Measurements from ENCODE around the gene RANBP17. TPM values are rescaled to one million over a fixed set of nuclear protein-coding genes. Genes with fewer than 3 reads are reported as not detected.

Gene RANBP17
- total RNA-seq, 2 donors from 2014 or later: 5.4 to 19.8 TPM

DNA sequence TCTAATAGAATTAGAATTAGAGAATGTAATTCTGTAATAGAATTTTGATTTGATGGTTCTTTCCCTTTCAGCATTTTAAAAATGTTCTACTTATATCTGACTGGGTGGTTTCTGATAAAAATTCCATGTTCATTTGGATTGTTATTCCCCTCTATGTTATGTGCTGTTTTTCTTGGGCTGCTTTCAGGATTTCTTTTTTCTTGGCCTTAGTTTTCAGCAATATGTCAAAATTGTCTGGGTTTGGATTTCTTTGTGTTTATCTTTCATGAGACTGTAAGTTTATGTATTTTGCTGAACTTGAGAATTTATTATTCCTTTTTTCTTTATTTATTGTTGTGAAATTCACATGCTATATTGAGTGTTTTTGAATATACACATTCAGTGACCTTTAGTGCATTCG is 189.1 kb downstream of the RANBP17 start:
- Histone ChIP-seq H3K4me3 (no peak overlapping the region), H3K9me3 (no peaks in the 10 kb centered on the region), H3K27ac (no peak overlapping the region), H3K27me3 (replicated peaks; ENCODE audit: insufficient read depth) (no peaks in the 10 kb centered on the region), H3K36me3 (no peaks in the 10 kb centered on the region), H3K4me1 (replicated peaks) (no peaks in the 10 kb centered on the region)
- intact Hi-C loops (cut with DNase I): no loop called here
- TF ChIP-seq, protein P1, sequence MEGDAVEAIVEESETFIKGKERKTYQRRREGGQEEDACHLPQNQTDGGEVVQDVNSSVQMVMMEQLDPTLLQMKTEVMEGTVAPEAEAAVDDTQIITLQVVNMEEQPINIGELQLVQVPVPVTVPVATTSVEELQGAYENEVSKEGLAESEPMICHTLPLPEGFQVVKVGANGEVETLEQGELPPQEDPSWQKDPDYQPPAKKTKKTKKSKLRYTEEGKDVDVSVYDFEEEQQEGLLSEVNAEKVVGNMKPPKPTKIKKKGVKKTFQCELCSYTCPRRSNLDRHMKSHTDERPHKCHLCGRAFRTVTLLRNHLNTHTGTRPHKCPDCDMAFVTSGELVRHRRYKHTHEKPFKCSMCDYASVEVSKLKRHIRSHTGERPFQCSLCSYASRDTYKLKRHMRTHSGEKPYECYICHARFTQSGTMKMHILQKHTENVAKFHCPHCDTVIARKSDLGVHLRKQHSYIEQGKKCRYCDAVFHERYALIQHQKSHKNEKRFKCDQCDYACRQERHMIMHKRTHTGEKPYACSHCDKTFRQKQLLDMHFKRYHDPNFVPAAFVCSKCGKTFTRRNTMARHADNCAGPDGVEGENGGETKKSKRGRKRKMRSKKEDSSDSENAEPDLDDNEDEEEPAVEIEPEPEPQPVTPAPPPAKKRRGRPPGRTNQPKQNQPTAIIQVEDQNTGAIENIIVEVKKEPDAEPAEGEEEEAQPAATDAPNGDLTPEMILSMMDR (IDR thresholded peaks at IDR 0.05): no peak
- no peak for TF ChIP-seq POLR2A (IDR thresholded peaks at IDR 0.05)
- TF ChIP-seq POLR2AphosphoS5 (IDR thresholded peaks at IDR 0.05): no peak
- 89% methylated on average over 1 of the region's 1 CpG for WGBS
- DNase-seq (ENCODE audit: low spot score): no peak

DNA sequence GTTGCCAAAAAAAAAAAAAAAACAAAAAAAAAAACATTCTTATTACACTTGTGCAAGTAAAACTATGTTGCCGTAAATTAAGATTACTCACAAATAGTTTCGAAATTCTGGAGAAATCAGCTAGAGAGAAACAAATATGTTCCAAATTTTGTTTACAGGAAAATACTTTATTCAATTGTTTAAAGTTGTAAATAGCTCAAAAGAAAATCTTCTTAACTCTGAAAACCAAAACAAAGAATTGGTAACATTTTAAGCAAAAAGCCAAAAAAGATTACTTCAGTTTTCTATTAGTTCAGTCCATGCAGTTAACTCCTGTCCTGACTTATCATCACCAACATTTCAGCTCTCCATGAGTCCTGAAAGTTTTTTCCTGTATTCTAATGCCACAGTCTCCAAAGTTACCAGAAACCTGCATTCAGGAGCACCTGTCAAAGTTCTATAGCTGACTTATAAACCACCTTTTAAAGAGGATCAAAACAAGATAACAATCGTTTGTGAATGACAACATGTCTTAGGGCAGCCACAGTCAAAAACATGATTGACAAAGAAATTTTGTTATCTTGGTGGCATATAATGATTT is 194.1 kb downstream of the RANBP17 start:
- Histone ChIP-seq H3K4me1 (replicated peaks) (no peaks in the 10 kb centered on the region), H3K4me3 (no peak overlapping the region), H3K36me3 (no peaks in the 10 kb centered on the region), H3K9me3 (no peaks in the 10 kb centered on the region), H3K27ac (no peak overlapping the region), H3K27me3 (replicated peaks; ENCODE audit: insufficient read depth) (no peaks in the 10 kb centered on the region)
- no peak for DNase-seq (ENCODE audit: low spot score)
- over 99% methylated on average over 3 of the region's 3 CpGs for WGBS
- TF ChIP-seq POLR2A (IDR thresholded peaks at IDR 0.05) (no peak), POLR2AphosphoS5 (IDR thresholded peaks at IDR 0.05) (no peak)
- TF ChIP-seq, protein P1 (IDR thresholded peaks at IDR 0.05): no peak
- intact Hi-C loops (cut with DNase I): no loop called here

DNA sequence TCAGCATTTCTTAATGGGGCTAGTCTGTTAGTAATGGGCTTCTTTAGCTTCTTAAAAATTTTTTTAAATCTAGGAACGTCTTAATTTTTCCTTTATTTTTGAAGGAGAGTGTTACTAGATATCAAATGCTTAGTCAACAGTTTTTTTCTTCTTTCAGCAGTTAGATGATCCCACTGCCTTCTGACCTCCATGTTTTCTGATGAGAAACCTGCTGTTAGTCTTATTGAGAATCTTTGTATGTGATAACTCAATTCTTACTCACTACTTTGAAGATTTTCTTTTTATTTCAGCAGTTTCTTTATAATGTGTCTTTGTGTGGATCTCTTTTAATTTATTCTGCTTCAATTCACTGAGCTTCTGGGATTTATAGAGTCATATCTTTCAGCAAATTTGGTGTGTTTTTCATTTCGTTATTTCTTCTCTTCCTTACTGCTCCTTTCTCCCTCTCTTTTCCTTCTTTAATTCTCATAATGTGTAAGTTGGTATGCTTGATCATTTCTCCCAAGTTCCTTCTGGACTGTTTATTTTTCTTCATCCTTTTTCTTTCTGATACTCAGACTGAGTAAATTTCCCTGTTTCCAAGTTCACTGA is 205.8 kb downstream of the RANBP17 start:
- Histone ChIP-seq H3K36me3 (no peaks in the 10 kb centered on the region), H3K27ac (no peak overlapping the region), H3K4me3 (no peak overlapping the region), H3K4me1 (replicated peaks) (no peaks in the 10 kb centered on the region), H3K27me3 (replicated peaks; ENCODE audit: insufficient read depth) (no peaks in the 10 kb centered on the region), H3K9me3 (no peaks in the 10 kb centered on the region)
- intact Hi-C loops (cut with DNase I): no loop called here
- WGBS: 93% methylated on average over 2 of the region's 2 CpGs
- no peak for DNase-seq (ENCODE audit: low spot score)
- no peak for TF ChIP-seq POLR2AphosphoS5 (IDR thresholded peaks at IDR 0.05)
- TF ChIP-seq POLR2A (IDR thresholded peaks at IDR 0.05): no peak

DNA sequence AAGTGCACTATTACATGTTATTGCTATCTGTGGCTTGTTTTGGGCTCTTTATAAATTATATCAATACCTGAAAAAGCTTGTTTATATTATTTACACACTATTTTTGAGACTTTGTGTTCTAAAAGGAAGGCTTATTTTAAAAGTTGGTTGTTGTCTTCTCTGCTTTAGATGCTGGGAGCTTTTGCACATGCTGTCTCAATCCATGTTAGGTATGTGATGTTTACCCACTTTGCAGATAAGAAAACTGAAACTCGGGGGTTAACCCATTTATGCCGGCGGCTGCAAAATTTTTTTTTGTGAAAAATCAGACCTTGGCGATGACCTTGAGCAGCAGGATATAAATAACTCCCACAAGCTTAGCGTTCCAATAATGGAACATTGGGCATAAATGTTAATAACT is 212.9 kb downstream of the RANBP17 start:
- Histone ChIP-seq H3K27me3 (replicated peaks; ENCODE audit: insufficient read depth) (no peaks in the 10 kb centered on the region), H3K4me1 (replicated peaks) (no peaks in the 10 kb centered on the region), H3K4me3 (no peak overlapping the region), H3K27ac (no peak overlapping the region), H3K9me3 (no peaks in the 10 kb centered on the region), H3K36me3 (no peaks in the 10 kb centered on the region)
- intact Hi-C loops (cut with DNase I): no loop called here
- WGBS: 81% methylated on average over 5 of the region's 5 CpGs
- no peak for DNase-seq (ENCODE audit: low spot score)
- no peak for TF ChIP-seq POLR2AphosphoS5 (IDR thresholded peaks at IDR 0.05)
- TF ChIP-seq POLR2A (IDR thresholded peaks at IDR 0.05): no peak
- TF ChIP-seq, protein P1 (IDR thresholded peaks at IDR 0.05): no peak

DNA sequence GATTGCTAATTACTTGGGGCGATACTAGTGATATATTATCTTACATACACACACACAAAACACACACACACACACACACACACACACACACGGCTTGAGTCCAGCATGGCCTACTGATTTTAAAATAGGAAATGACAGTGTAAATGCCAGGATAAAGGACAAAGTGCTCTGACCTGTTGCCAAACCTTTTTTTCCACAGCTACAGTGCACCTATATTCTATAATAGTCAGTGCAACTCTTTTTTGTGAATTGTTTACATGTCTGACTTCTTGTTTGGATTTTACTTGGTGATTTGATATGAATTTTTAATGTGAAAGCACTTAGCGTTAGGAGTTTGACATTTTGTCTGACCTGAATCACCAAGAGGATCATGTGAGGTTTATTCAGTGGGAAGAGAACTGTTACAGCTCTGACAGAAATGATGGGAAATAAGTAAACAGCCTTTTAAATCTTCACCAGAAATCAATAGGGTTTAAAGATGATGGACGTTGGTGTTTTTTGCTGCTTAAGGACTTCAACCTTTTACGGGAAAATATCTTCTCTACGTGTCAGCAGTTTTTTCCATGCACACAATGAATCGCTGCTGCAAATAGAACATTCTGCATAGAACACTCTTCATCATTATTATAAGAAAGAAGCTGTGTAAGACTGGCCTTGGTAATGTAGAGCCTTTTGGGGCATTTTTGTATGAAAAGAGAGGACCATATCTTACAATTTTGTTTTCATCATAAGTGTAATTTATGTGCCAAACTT is 218.5 kb downstream of the RANBP17 start:
- TF ChIP-seq, protein P1 (IDR thresholded peaks at IDR 0.05): no peak
- TF ChIP-seq POLR2A (IDR thresholded peaks at IDR 0.05) (no peak), POLR2AphosphoS5 (IDR thresholded peaks at IDR 0.05) (no peak)
- Histone ChIP-seq H3K36me3 (no peaks in the 10 kb centered on the region), H3K27ac (no peak overlapping the region), H3K4me3 (no peak overlapping the region), H3K9me3 (no peaks in the 10 kb centered on the region), H3K27me3 (replicated peaks; ENCODE audit: insufficient read depth) (no peaks in the 10 kb centered on the region), H3K4me1 (replicated peaks) (no peaks in the 10 kb centered on the region)
- intact Hi-C loops (cut with DNase I): no loop called here
- DNase-seq (ENCODE audit: low spot score): no peak
- 54% methylated on average over 7 of the region's 7 CpGs for WGBS
